ENCODE data around the gene UBA1.

- TF ChIP-seq CTCF (IDR thresholded peaks at IDR 0.05; ENCODE audit: low read length) (no peak), EZH2 (optimal IDR thresholded peaks at IDR 0.05; ENCODE audit: low read depth, low read length) (no peak), EZH2phosphoT487 (IDR thresholded peaks at IDR 0.05; ENCODE audit: low read length) (no peak)
These were observed 7.8 kb downstream of the UBA1 start for GRCh38 chrX:47201345-47201944.

Data from MM.1S (cell line).